EL (cell line): ENCODE data around the gene ABCB9.
"Not testable (repeated sequence)": the region's sequence is repeated elsewhere in the genome, so short reads cannot be mapped to it uniquely, and the experiment has no call there.

Experiments
- DNase-seq: peaks from one replicate; pipeline ENCODE4 v3.0.0-alpha.2; 2016

ABCB9 gene

GRCh38 chr12:122893208-122894153, 72.8 kb downstream of the ABCB9 start:
- DNase-seq: no peak

GRCh38 chr12:122892724-122893123, 73.5 kb downstream of the ABCB9 start:
- not testable (repeated sequence) for DNase-seq

- peak; percentile 83 for DNase-seq
Measured at GRCh38 chr12:122891661-122892525, 74.4 kb downstream of the ABCB9 start.

- no peak for DNase-seq
Measured at GRCh38 chr12:122889761-122890520, 76.3 kb downstream of the ABCB9 start.

GRCh38 chr12:122888232-122888752, 78.0 kb downstream of the ABCB9 start:
- peak; percentile 42 for DNase-seq

GRCh38 chr12:122887819-122888212, 78.4 kb downstream of the ABCB9 start:
- no peak for DNase-seq

GRCh38 chr12:122886851-122887818, 79.1 kb downstream of the ABCB9 start:
- DNase-seq: peak; percentile 63

GRCh38 chr12:122886161-122886560, 80.1 kb downstream of the ABCB9 start:
- DNase-seq: no peak

GRCh38 chr12:122884860-122885259, 81.4 kb downstream of the ABCB9 start:
- peak; percentile 36 for DNase-seq

GRCh38 chr12:122884091-122884826, 82.0 kb downstream of the ABCB9 start:
- DNase-seq: no peak

- DNase-seq: no peak
Measured at GRCh38 chr12:122882908-122883558, 83.2 kb downstream of the ABCB9 start.

GRCh38 chr12:122880668-122881067, 85.6 kb downstream of the ABCB9 start:
- peak; percentile 45 for DNase-seq

- DNase-seq: no peak
Measured at GRCh38 chr12:122880155-122880667, 86.1 kb downstream of the ABCB9 start.
